Thyroid gland (tissue), 4 donors: ENCODE results near the gene TRABD2B.

ENCODE experiments used
- POLR2A ChIP-seq, 2 donors: fragments of 450-650 bp; IDR thresholded peaks; one replicate each; pipeline ENCODE4 v1.6.1; 2017; ENCODE audit warnings: antibody characterized with exemption in 2 of 2, mild to moderate bottlenecking in 2 of 2, moderate library complexity in 1 of 2
- TF ChIP-seq, protein P1 (sequence below), 6 experiments: fragments of 200-600 bp in 3 of 6; fragments of 450-650 bp in 3 of 6; sonication (generic) in 3 of 6; IDR thresholded peaks; one replicate each; pipeline ENCODE4 v1.5.1; 2016 to 2019; ENCODE audit warnings: antibody characterized with exemption in 6 of 6, mild to moderate bottlenecking in 2 of 6, inconsistent platforms in 1 of 6, moderate library complexity in 1 of 6

DNA sequence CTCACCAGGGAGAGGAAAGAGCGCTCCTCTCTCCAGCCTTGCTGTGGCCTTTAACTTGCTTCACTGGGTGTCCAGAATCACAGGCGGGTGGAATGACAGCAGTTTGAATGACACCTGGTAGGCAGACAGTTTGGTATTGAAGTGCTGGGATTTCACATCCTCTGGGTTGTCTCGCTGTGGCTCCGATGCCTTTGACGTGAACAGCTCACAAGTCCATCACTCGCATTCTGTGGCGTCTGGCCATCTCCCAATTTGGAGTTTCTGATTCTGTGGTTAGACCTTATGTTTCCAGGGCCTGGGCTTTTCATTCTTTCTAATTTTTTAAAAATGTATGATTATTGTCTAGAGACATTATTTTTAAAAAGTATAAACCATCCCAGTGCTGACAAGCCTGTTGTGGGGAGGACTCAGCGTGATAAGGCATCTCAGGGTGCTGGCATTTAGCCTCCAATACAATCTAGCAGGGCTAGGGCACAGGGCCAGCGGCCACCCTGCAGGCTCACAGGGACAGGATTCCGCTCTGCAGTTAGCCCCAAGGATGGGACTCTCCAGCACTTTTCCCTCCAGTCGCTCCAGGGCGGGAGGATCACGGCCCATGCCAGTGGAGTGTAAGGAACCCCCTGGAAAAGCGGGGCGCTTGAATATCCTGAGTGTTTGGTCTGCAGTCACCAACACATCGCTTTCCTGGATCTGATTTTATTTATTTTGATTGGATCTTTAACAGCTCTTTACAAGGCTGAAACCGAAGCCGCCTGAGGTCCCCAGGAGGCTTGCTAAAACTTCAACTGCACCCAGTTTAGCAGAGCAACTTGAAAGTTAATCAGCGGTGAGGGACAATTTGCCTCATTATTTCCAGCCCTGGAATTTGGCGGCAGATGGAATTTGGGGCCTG, 178.3 kb downstream of the TRABD2B start:
- TF ChIP-seq, protein P1, sequence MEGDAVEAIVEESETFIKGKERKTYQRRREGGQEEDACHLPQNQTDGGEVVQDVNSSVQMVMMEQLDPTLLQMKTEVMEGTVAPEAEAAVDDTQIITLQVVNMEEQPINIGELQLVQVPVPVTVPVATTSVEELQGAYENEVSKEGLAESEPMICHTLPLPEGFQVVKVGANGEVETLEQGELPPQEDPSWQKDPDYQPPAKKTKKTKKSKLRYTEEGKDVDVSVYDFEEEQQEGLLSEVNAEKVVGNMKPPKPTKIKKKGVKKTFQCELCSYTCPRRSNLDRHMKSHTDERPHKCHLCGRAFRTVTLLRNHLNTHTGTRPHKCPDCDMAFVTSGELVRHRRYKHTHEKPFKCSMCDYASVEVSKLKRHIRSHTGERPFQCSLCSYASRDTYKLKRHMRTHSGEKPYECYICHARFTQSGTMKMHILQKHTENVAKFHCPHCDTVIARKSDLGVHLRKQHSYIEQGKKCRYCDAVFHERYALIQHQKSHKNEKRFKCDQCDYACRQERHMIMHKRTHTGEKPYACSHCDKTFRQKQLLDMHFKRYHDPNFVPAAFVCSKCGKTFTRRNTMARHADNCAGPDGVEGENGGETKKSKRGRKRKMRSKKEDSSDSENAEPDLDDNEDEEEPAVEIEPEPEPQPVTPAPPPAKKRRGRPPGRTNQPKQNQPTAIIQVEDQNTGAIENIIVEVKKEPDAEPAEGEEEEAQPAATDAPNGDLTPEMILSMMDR (IDR thresholded peaks at IDR 0.05), result no peak
- TF ChIP-seq POLR2A (IDR thresholded peaks at IDR 0.05), result no peak
